ENCODE measurements around the gene TEX10. TPM values are rescaled to one million over a fixed set of nuclear protein-coding genes. Genes with fewer than 3 reads are reported as not detected.

Gene TEX10
- total RNA-seq, 4 donors from 2014 or later: 8.4 to 24.6 (median 19.3) TPM

- no peaks in the 10 kb centered on the region for H3K4me1 ChIP-seq
- no peak for DNase-seq
- H3K4me3 ChIP-seq: no peak overlapping the region
- intact Hi-C loops (cut with DNase I): no loop called here
- H3K27me3 ChIP-seq: no peaks in the 10 kb centered on the region
- TF ChIP-seq POLR2A (IDR thresholded peaks at IDR 0.05) (no peak), CTCF (IDR thresholded peaks at IDR 0.05) (peak in 5 of 6 experiments; percentile 21 to 48 (median 28))
- H3K9me3 ChIP-seq: no peaks in the 10 kb centered on the region
- no peak overlapping the region for H3K27ac ChIP-seq
- peaks cover 0 to 72% (median 0%) of the 10 kb centered on the region in 3 donors for H3K36me3 ChIP-seq
- 53 to 57% methylated on average over 4 of the region's 4 CpGs for WGBS, 2 donors
Measured at GRCh38 chr9:100324594-100325200, 28.0 kb downstream of the TEX10 start.

GRCh38 chr9:100322954-100323536 lies 29.7 kb downstream of the TEX10 start:
- no peak for DNase-seq
- Histone ChIP-seq H3K27me3 (no peaks in the 10 kb centered on the region), H3K27ac (no peak overlapping the region), H3K36me3 (peaks cover 0 to 78% (median 0%) of the 10 kb centered on the region in 3 donors), H3K4me1 (no peaks in the 10 kb centered on the region), H3K4me3 (no peak overlapping the region), H3K9me3 (no peaks in the 10 kb centered on the region)
- intact Hi-C loops (cut with DNase I): no loop called here
- WGBS, 2 donors: 57 to 75% methylated on average over 3 of the region's 3 CpGs
- TF ChIP-seq POLR2A (IDR thresholded peaks at IDR 0.05) (no peak), CTCF (IDR thresholded peaks at IDR 0.05) (peak; percentile 24 to 68 (median 46))

GRCh38 chr9:100317706-100318105 lies 35.0 kb downstream of the TEX10 start:
- Histone ChIP-seq H3K4me3 (no peak overlapping the region), H3K4me1 (no peaks in the 10 kb centered on the region), H3K27ac (no peak overlapping the region), H3K27me3 (no peaks in the 10 kb centered on the region), H3K36me3 (peaks cover 0 to 90% (median 0%) of the 10 kb centered on the region in 3 donors), H3K9me3 (no peaks in the 10 kb centered on the region)
- no peak for TF ChIP-seq POLR2A (IDR thresholded peaks at IDR 0.05)
- TF ChIP-seq CTCF (IDR thresholded peaks at IDR 0.05): no peak
- 21 to 44% methylated on average over 1 of the region's 1 CpG for WGBS, 2 donors
- no peak for DNase-seq
- intact Hi-C loops (cut with DNase I): no loop called here

- 81 to 87% methylated on average over 4 of the region's 4 CpGs for WGBS, 2 donors
- DNase-seq: no peak
- TF ChIP-seq POLR2A (IDR thresholded peaks at IDR 0.05): no peak
- Histone ChIP-seq H3K27ac (no peak overlapping the region), H3K36me3 (peaks cover 0 to 95% (median 0%) of the 10 kb centered on the region in 3 donors), H3K4me1 (no peaks in the 10 kb centered on the region), H3K4me3 (no peak overlapping the region), H3K27me3 (no peaks in the 10 kb centered on the region), H3K9me3 (no peaks in the 10 kb centered on the region)
- intact Hi-C loops (cut with DNase I): no loop called here
Measured at GRCh38 chr9:100315561-100315960, 37.2 kb downstream of the TEX10 start.

- Histone ChIP-seq H3K4me3 (no peak overlapping the region), H3K9me3 (no peaks in the 10 kb centered on the region), H3K27me3 (no peaks in the 10 kb centered on the region), H3K36me3 (peaks cover 0 to 94% (median 0%) of the 10 kb centered on the region in 3 donors), H3K4me1 (no peaks in the 10 kb centered on the region), H3K27ac (no peak overlapping the region)
- no peak for DNase-seq
- TF ChIP-seq CTCF (IDR thresholded peaks at IDR 0.05) (no peak), POLR2A (IDR thresholded peaks at IDR 0.05) (no peak)
- intact Hi-C loops (cut with DNase I): no loop called here
- 83 to 93% methylated on average over 2 of the region's 2 CpGs for WGBS, 2 donors
Measured at GRCh38 chr9:100309992-100310391, 42.8 kb downstream of the TEX10 start.

Measured in esophagus squamous epithelium (tissue), 5 donors.